Activated CD4-positive, alpha-beta memory T cell treated with anti-CD3 and anti-CD28 coated beads, Interleukin-2, amount 10 ng/mL, durations not matched to agents 7 days and 5 days (primary cell): ENCODE measurements around the gene PFDN5. TPM values are rescaled to one million over a fixed set of nuclear protein-coding genes. Genes with fewer than 3 reads are reported as not detected.

Source experiments
- CTCF ChIA-PET: fragments of 350-600 bp; sonication (Branson Sonifier 250); formaldehyde crosslinking; loops from one replicate; lab custom pipeline; 2021; ENCODE audit warnings: antibody characterized with exemption, inconsistent platforms; lab: Charles Lee
- POLR2A ChIA-PET: fragments of 350-600 bp; sonication (Branson Sonifier 250); formaldehyde crosslinking; loops from one replicate; lab custom pipeline; 2021; ENCODE audit warnings: antibody characterized with exemption; lab: Charles Lee
- DNase-seq: peaks from one replicate; pipeline ENCODE4 v3.0.0-alpha.2; 2020
- H3K27ac Mint-ChIP-seq: one replicate; pipeline ENCODE4 v1.8.0; 2021; ENCODE audit warnings: mild to moderate bottlenecking, mixed read lengths
- H3K27me3 Mint-ChIP-seq: one replicate; pipeline ENCODE4 v1.8.0; 2021; ENCODE audit warnings: mixed read lengths
- H3K36me3 Mint-ChIP-seq: one replicate; pipeline ENCODE4 v1.8.0; 2021; ENCODE audit warnings: low read depth, mixed read lengths
- H3K4me1 Mint-ChIP-seq: one replicate; pipeline ENCODE4 v1.8.0; 2021; ENCODE audit warnings: mixed read lengths
- H3K4me3 Mint-ChIP-seq: one replicate; pipeline ENCODE4 v1.8.0; 2021; ENCODE audit warnings: mild to moderate bottlenecking, mixed read lengths
- H3K9me3 Mint-ChIP-seq: one replicate; pipeline ENCODE4 v1.8.0; 2021; ENCODE audit warnings: mixed read lengths
- total RNA-seq, 2 experiments: library from RNA; stranded (reverse); gene quantifications; one replicate each; pipeline ENCODE4 v1.2.3, GENCODE V29; 2021

The PFDN5 gene
- total RNA-seq, 2 experiments from 2014 or later: 300 to 301 TPM

- H3K36me3 Mint-ChIP-seq: peaks cover 41% of the 10 kb centered on the region
- peaks cover 50% of the 10 kb centered on the region for H3K4me1 Mint-ChIP-seq
- peak; percentile 54 for DNase-seq
- peak overlapping the region; percentile 90 for H3K27ac Mint-ChIP-seq
- H3K9me3 Mint-ChIP-seq: no peaks in the 10 kb centered on the region
- H3K27me3 Mint-ChIP-seq: no peaks in the 10 kb centered on the region
- ChIA-PET CTCF (interaction anchor here (0.6 to 8.0 kb wide), 22 partner anchors 9 to 213 kb away, joined by 3 to 201 read pairs (median 4); partner anchors contain the start of genes AAAS, CSAD and ZNF740), POLR2A (interaction anchor here (0.7 to 7.0 kb wide), 26 partner anchors 9 to 408 kb away, joined by 3 to 93 read pairs (median 6); partner anchors contain the start of genes AAAS, ATP5MC2, CSAD and EIF4B)
- H3K4me3 Mint-ChIP-seq: peak overlapping the region; percentile 98
These were observed 27.9 kb upstream of the PFDN5 start for GRCh38 chr12:53267306-53267998.

- Mint-ChIP-seq H3K4me3 (peak within 1 kb of the TSS; percentile 98), H3K27me3 (no peaks in the 10 kb centered on the region), H3K4me1 (peaks cover 53% of the 10 kb centered on the region), H3K9me3 (no peaks in the 10 kb centered on the region), H3K36me3 (peaks cover 44% of the 10 kb centered on the region), H3K27ac (peak within 1 kb of the TSS; percentile 90)
- ChIA-PET CTCF (interaction anchor here (0.8 to 8.0 kb wide), 23 partner anchors 9 to 214 kb away, joined by 3 to 201 read pairs (median 5); partner anchors contain the start of genes AAAS, CSAD, PFDN5 and ZNF740), POLR2A (interaction anchor here (0.7 to 7.0 kb wide), 28 partner anchors 9 to 408 kb away, joined by 3 to 93 read pairs (median 6); partner anchors contain the start of genes AAAS, ATP5MC2, CSAD and EIF4B)
- peak; percentile 87 for DNase-seq
These were observed 27.2 kb upstream of the PFDN5 start, which contains the start of gene ESPL1 for GRCh38 chr12:53267999-53268629. Gene ESPL1, plus strand, starts transcription at chr12:53268299. Its CDS starts 468 bp downstream, at chr12:53268767.

GRCh38 chr12:53268630-53269562 is 26.4 kb upstream of the PFDN5 start:
- peaks cover 53% of the 10 kb centered on the region for H3K4me1 Mint-ChIP-seq
- peaks cover 49% of the 10 kb centered on the region for H3K36me3 Mint-ChIP-seq

GRCh38 chr12:53274445-53274844 is 20.9 kb upstream of the PFDN5 start:
- ChIA-PET POLR2A (no interaction called here), CTCF (no interaction called here)
- no peaks in the 10 kb centered on the region for H3K27me3 Mint-ChIP-seq
- no peak overlapping the region for H3K4me3 Mint-ChIP-seq
- H3K27ac Mint-ChIP-seq: no peak overlapping the region
- no peak for DNase-seq
- no peaks in the 10 kb centered on the region for H3K9me3 Mint-ChIP-seq
- H3K4me1 Mint-ChIP-seq: peaks cover 39% of the 10 kb centered on the region
- H3K36me3 Mint-ChIP-seq: peaks cover 85% of the 10 kb centered on the region

More at GRCh38 chr12:53268630-53269562, 26.4 kb upstream of the PFDN5 start:
- ChIA-PET POLR2A (interaction anchor here (0.7 to 7.0 kb wide), 22 partner anchors 10 to 225 kb away, joined by 3 to 93 read pairs (median 8); partner anchors contain the start of genes AAAS, CSAD, ITGB7 and MYG1), CTCF (interaction anchor here (0.8 to 8.0 kb wide), 16 partner anchors 8 to 215 kb away, joined by 3 to 201 read pairs (median 6); partner anchors contain the start of genes AAAS, CSAD, PFDN5 and ZNF740)
- Mint-ChIP-seq H3K27ac (peak overlapping the region; percentile 90), H3K4me3 (peak overlapping the region; percentile 98), H3K27me3 (no peaks in the 10 kb centered on the region), H3K9me3 (no peaks in the 10 kb centered on the region)
- no peak for DNase-seq

- ChIA-PET CTCF (interaction anchor here (1.2 to 3.0 kb wide), 3 partner anchors 8 to 65 kb away, joined by 3 to 9 read pairs (median 9); partner anchors contain the start of genes AAAS and ESPL1), POLR2A (interaction anchor here (0.8 to 2.6 kb wide), 4 partner anchors 10 to 40 kb away, joined by 3 to 8 read pairs (median 3); partner anchors contain the start of gene PFDN5)
- DNase-seq: no peak
- Mint-ChIP-seq H3K9me3 (no peaks in the 10 kb centered on the region), H3K27ac (no peak overlapping the region), H3K27me3 (no peaks in the 10 kb centered on the region), H3K4me1 (peaks cover 22% of the 10 kb centered on the region), H3K36me3 (peaks cover 76% of the 10 kb centered on the region), H3K4me3 (no peak overlapping the region)
These were observed 18.8 kb upstream of the PFDN5 start for GRCh38 chr12:53276511-53276910.

GRCh38 chr12:53277981-53278380 is 17.4 kb upstream of the PFDN5 start:
- POLR2A ChIA-PET: interaction anchor here (1.2 to 3.4 kb wide), 5 partner anchors 9 to 69 kb away, joined by 3 to 38 read pairs (median 4); partner anchors contain the start of gene ESPL1
- Mint-ChIP-seq H3K4me3 (no peak overlapping the region), H3K9me3 (no peaks in the 10 kb centered on the region), H3K27me3 (no peaks in the 10 kb centered on the region), H3K27ac (no peak overlapping the region), H3K4me1 (peaks cover 12% of the 10 kb centered on the region), H3K36me3 (peaks cover 79% of the 10 kb centered on the region)
- no peak for DNase-seq
- CTCF ChIA-PET: interaction anchor here (0.8 to 3.0 kb wide), 5 partner anchors 9 to 66 kb away, joined by 3 to 9 read pairs (median 3); partner anchors contain the start of genes AAAS and ESPL1

GRCh38 chr12:53279283-53279869 is 16.0 kb upstream of the PFDN5 start:
- H3K4me3 Mint-ChIP-seq: no peak overlapping the region
- H3K4me1 Mint-ChIP-seq: peaks cover 8% of the 10 kb centered on the region
- H3K9me3 Mint-ChIP-seq: no peaks in the 10 kb centered on the region
- H3K27ac Mint-ChIP-seq: no peak overlapping the region
- CTCF ChIA-PET: interaction anchor here (1.0 to 3.0 kb wide), 5 partner anchors 11 to 68 kb away, joined by 3 to 9 read pairs (median 6); partner anchors contain the start of gene ESPL1
- peaks cover 82% of the 10 kb centered on the region for H3K36me3 Mint-ChIP-seq
- H3K27me3 Mint-ChIP-seq: no peaks in the 10 kb centered on the region
- POLR2A ChIA-PET: interaction anchor here (1.4 to 3.4 kb wide), 2 partner anchors 11 to 25 kb away, joined by 3 to 38 read pairs; partner anchors contain the start of gene ESPL1
- no peak for DNase-seq

- CTCF ChIA-PET: interaction anchor here (1.0 to 1.5 kb wide), 4 partner anchors 12 to 66 kb away, joined by 3 to 7 read pairs (median 4); partner anchors contain the start of gene ESPL1
- no peak for DNase-seq
- Mint-ChIP-seq H3K4me1 (peaks cover 4% of the 10 kb centered on the region), H3K9me3 (no peaks in the 10 kb centered on the region), H3K4me3 (no peak overlapping the region), H3K27ac (no peak overlapping the region), H3K27me3 (no peaks in the 10 kb centered on the region), H3K36me3 (peaks cover 79% of the 10 kb centered on the region)
- POLR2A ChIA-PET: interaction anchor here (1.4 to 3.4 kb wide), 2 partner anchors 11 to 25 kb away, joined by 3 to 38 read pairs; partner anchors contain the start of gene ESPL1
These were observed 15.3 kb upstream of the PFDN5 start for GRCh38 chr12:53279888-53280498.

GRCh38 chr12:53286448-53286847 is 8.9 kb upstream of the PFDN5 start:
- Mint-ChIP-seq H3K4me1 (peaks cover 12% of the 10 kb centered on the region), H3K27me3 (no peaks in the 10 kb centered on the region), H3K36me3 (peaks cover 68% of the 10 kb centered on the region), H3K27ac (no peak overlapping the region), H3K4me3 (no peak overlapping the region), H3K9me3 (no peaks in the 10 kb centered on the region)
- POLR2A ChIA-PET: interaction anchor here (1.3 to 3.0 kb wide), 9 partner anchors 9 to 127 kb away, joined by 3 to 9 read pairs (median 5); partner anchors contain the start of gene PFDN5
- CTCF ChIA-PET: interaction anchor here (1.1 to 10.6 kb wide), 6 partner anchors 9 to 127 kb away, joined by 3 to 105 read pairs (median 5); partner anchors contain the start of gene ESPL1
- DNase-seq: no peak

GRCh38 chr12:53287741-53288216 is 7.6 kb upstream of the PFDN5 start:
- H3K4me3 Mint-ChIP-seq: no peak overlapping the region
- ChIA-PET CTCF (interaction anchor here (0.9 to 10.6 kb wide), 11 partner anchors 12 to 221 kb away, joined by 3 to 105 read pairs (median 4); partner anchors contain the start of genes AAAS, ESPL1 and MYG1), POLR2A (interaction anchor here (0.8 to 3.0 kb wide), 8 partner anchors 10 to 129 kb away, joined by 3 to 9 read pairs (median 4); no protein-coding TSS in a partner anchor)
- no peaks in the 10 kb centered on the region for H3K27me3 Mint-ChIP-seq
- H3K27ac Mint-ChIP-seq: peak overlapping the region; percentile 45
- H3K4me1 Mint-ChIP-seq: peaks cover 12% of the 10 kb centered on the region
- H3K36me3 Mint-ChIP-seq: peaks cover 67% of the 10 kb centered on the region
- peak; percentile 76 for DNase-seq
- H3K9me3 Mint-ChIP-seq: no peaks in the 10 kb centered on the region
